ENCODE data around the gene EGR1. TPM values are rescaled to one million over a fixed set of nuclear protein-coding genes. Genes with fewer than 3 reads are reported as not detected.

Gene EGR1
- total and polyA plus RNA-seq, 4 donors, result 1.4 to 88.7 (median 13.1) TPM

DNA sequence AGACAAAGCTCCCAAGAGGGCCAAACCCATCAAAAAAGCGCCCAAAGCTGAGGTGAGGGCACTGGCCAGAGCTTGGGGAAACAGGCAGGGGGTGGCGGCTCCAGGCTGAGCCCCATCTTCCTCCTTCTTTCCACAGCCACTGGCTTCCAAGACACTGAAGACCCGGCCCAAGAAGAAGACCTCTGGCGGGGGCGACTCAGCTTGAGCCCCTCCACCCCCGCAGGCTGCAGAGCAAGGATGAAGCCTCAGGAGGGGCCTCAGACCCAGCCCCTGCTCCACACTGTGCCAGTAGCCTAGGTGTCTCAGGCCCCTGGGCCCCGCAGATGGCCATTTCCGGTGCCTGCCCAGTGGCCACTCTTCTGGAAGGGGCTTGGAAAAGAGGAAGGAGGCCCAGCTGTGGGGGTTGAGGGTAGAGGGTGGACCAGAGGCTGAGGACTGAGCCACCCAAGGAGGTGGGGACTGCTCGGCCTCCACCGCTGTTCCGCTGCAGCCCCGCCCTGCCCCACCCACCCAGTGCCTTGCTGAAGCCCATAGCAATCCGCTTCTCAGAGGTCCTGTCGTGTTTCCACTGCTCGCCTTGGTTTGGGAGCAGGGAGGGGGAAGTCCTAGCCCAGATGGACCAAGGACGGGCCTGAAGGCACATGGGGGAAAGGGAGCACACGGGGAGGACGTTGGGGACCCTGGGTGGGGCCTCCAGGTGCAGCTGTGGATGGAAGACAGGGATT is 19.6 kb upstream of the EGR1 start:
- no peak overlapping the region for H3K4me3 ChIP-seq (ENCODE audit: low read depth in 1 of 3, low read length in 3 of 3)
- no peaks in the 10 kb centered on the region for H3K9me3 ChIP-seq (ENCODE audit: control insufficient read depth in 4 of 4, low read length in 3 of 4)
- H3K4me1 ChIP-seq (ENCODE audit: control insufficient read depth in 4 of 4, insufficient read depth in 4 of 4, low read length in 3 of 4), result peaks cover 0 to 6% (median under 1%) of the 10 kb centered on the region in 4 donors
- TF ChIP-seq YY1 (IDR thresholded peaks at IDR 0.05), result no peak
- TF ChIP-seq GABPA (IDR thresholded peaks at IDR 0.05 in 1 of 2, conservative IDR thresholded peaks at IDR 0.05 in 1 of 2), result no peak
- TF ChIP-seq, protein P1, sequence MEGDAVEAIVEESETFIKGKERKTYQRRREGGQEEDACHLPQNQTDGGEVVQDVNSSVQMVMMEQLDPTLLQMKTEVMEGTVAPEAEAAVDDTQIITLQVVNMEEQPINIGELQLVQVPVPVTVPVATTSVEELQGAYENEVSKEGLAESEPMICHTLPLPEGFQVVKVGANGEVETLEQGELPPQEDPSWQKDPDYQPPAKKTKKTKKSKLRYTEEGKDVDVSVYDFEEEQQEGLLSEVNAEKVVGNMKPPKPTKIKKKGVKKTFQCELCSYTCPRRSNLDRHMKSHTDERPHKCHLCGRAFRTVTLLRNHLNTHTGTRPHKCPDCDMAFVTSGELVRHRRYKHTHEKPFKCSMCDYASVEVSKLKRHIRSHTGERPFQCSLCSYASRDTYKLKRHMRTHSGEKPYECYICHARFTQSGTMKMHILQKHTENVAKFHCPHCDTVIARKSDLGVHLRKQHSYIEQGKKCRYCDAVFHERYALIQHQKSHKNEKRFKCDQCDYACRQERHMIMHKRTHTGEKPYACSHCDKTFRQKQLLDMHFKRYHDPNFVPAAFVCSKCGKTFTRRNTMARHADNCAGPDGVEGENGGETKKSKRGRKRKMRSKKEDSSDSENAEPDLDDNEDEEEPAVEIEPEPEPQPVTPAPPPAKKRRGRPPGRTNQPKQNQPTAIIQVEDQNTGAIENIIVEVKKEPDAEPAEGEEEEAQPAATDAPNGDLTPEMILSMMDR (IDR thresholded peaks at IDR 0.05; ENCODE audit: low read depth, low read length, missing input control), result no peak
- TF ChIP-seq, protein P2, sequence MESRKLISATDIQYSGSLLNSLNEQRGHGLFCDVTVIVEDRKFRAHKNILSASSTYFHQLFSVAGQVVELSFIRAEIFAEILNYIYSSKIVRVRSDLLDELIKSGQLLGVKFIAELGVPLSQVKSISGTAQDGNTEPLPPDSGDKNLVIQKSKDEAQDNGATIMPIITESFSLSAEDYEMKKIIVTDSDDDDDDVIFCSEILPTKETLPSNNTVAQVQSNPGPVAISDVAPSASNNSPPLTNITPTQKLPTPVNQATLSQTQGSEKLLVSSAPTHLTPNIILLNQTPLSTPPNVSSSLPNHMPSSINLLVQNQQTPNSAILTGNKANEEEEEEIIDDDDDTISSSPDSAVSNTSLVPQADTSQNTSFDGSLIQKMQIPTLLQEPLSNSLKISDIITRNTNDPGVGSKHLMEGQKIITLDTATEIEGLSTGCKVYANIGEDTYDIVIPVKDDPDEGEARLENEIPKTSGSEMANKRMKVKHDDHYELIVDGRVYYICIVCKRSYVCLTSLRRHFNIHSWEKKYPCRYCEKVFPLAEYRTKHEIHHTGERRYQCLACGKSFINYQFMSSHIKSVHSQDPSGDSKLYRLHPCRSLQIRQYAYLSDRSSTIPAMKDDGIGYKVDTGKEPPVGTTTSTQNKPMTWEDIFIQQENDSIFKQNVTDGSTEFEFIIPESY (IDR thresholded peaks at IDR 0.05), result no peak
- TF ChIP-seq, protein P3, sequence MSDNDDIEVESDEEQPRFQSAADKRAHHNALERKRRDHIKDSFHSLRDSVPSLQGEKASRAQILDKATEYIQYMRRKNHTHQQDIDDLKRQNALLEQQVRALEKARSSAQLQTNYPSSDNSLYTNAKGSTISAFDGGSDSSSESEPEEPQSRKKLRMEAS (IDR thresholded peaks at IDR 0.05), result no peak
- no peak for TF ChIP-seq FOXA2 (IDR thresholded peaks at IDR 0.05)
- TF ChIP-seq HNF4G (IDR thresholded peaks at IDR 0.05), result no peak
- TF ChIP-seq RXRA (IDR thresholded peaks at IDR 0.05), result no peak
- no peak for TF ChIP-seq JUND (IDR thresholded peaks at IDR 0.05)
- TF ChIP-seq RAD21 (IDR thresholded peaks at IDR 0.05), result no peak
- TF ChIP-seq, protein P4, sequence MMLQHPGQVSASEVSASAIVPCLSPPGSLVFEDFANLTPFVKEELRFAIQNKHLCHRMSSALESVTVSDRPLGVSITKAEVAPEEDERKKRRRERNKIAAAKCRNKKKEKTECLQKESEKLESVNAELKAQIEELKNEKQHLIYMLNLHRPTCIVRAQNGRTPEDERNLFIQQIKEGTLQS (IDR thresholded peaks at IDR 0.05), result no peak
- no peak for TF ChIP-seq HNF4A (conservative IDR thresholded peaks at IDR 0.05)
- no peak for TF ChIP-seq TAF1 (conservative IDR thresholded peaks at IDR 0.05)
- no peak overlapping the region for H3K27ac ChIP-seq (ENCODE audit: low read depth in 1 of 2, low read length in 2 of 2)
- WGBS, result 88% methylated on average over 18 of the region's 18 CpGs
- H3K27me3 ChIP-seq (ENCODE audit: control insufficient read depth in 4 of 4, insufficient read depth in 4 of 4, low read length in 3 of 4), result no peaks in the 10 kb centered on the region
- H3K9ac ChIP-seq (ENCODE audit: low read depth in 1 of 2, low read length in 2 of 2), result no peak overlapping the region
- no peaks in the 10 kb centered on the region for H3K36me3 ChIP-seq (ENCODE audit: control insufficient read depth in 4 of 4, insufficient read depth in 3 of 4, low read depth in 1 of 4, low read length in 3 of 4)
- no peak for DNase-seq (ENCODE audit: low spot score)

DNA sequence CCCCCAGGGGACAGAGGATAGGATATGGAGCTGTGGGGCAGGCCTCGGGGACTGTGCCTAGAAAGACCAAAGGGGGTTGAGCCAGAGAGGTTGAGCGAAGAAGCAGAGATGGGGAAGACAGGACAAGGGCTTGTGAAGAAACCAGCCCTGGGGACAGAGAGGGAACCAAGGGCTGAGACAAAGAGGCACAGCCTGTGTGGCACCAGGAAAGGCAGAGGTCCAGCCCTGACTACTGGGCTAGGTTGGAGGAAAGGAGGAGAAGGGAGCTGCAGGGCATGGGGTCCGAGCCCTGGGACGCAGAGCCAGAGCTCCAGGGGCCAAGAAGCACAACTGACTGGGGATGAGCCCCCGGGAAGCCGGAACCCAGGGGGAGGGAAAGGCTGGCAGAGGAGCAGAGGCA is 17.2 kb upstream of the EGR1 start:
- no peaks in the 10 kb centered on the region for H3K27me3 ChIP-seq (ENCODE audit: control insufficient read depth in 4 of 4, insufficient read depth in 4 of 4, low read length in 3 of 4)
- no peak overlapping the region for H3K27ac ChIP-seq (ENCODE audit: low read depth in 1 of 2, low read length in 2 of 2)
- no peak overlapping the region for H3K4me3 ChIP-seq (ENCODE audit: low read depth in 1 of 3, low read length in 3 of 3)
- DNase-seq (ENCODE audit: low spot score), result no peak
- peaks cover 0 to 6% (median under 1%) of the 10 kb centered on the region in 4 donors for H3K4me1 ChIP-seq (ENCODE audit: control insufficient read depth in 4 of 4, insufficient read depth in 4 of 4, low read length in 3 of 4)
- 94% methylated on average over 6 of the region's 6 CpGs for WGBS
- TF ChIP-seq HNF4A (conservative IDR thresholded peaks at IDR 0.05) (no peak), FOXA1 (IDR thresholded peaks at IDR 0.05) (no peak), YY1 (IDR thresholded peaks at IDR 0.05) (no peak), GABPA (IDR thresholded peaks at IDR 0.05 in 1 of 2, conservative IDR thresholded peaks at IDR 0.05 in 1 of 2) (no peak)
- TF ChIP-seq, protein P4 (IDR thresholded peaks at IDR 0.05), result no peak
- H3K9ac ChIP-seq (ENCODE audit: low read depth in 1 of 2, low read length in 2 of 2), result no peak overlapping the region
- H3K36me3 ChIP-seq (ENCODE audit: control insufficient read depth in 4 of 4, insufficient read depth in 3 of 4, low read depth in 1 of 4, low read length in 3 of 4), result no peaks in the 10 kb centered on the region
- H3K9me3 ChIP-seq (ENCODE audit: control insufficient read depth in 4 of 4, low read length in 3 of 4), result no peaks in the 10 kb centered on the region
